Adrenal gland (tissue), 5 donors: ENCODE data around the gene ACAD9.

ENCODE experiments used
- CTCF ChIP-seq, 6 experiments: fragments of 450-650 bp in 4 of 6; fragments of 200-600 bp in 2 of 6; sonication (generic) in 1 of 6; IDR thresholded peaks; 1 replicate in 5 of 6; 2 replicates in 1 of 6; pipeline versions ENCODE4 v1.5.1 to v1.8.0; 2016 to 2021; ENCODE audit warnings: antibody characterized with exemption in 6 of 6, mild to moderate bottlenecking in 2 of 6, moderate library complexity in 1 of 6
- POLR2A ChIP-seq, 2 donors: fragments of 450-650 bp; IDR thresholded peaks; one replicate each; pipeline ENCODE4 v1.6.1; 2017; ENCODE audit warnings: antibody characterized with exemption in 2 of 2, mild to moderate bottlenecking in 2 of 2, moderate library complexity in 1 of 2
- donor health status: DM: no; HTN: no; CAD: no.

DNA sequence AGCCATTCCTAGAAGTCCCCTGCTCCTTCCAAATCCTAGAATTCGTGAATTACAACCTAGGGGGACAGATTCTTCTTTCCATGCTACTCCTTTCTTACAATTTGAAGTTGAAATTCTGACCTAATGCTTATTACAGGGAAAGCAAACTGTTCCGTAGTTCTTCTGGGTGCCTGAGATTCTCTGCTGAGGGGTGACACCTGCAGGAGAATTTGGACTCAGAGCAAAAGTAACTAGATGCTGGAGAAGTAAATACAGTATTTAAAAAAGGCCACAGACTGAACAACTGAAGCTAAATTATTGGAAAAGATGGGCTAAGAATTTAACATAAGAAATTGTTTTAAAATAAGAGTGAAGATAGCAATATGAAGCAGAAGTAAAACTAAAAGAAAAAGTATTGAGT lies 37.9 kb downstream of the ACAD9 start:
- TF ChIP-seq CTCF (IDR thresholded peaks at IDR 0.05) (peak in 2 of 6 experiments; percentile 4 to 10), POLR2A (IDR thresholded peaks at IDR 0.05) (no peak)
